HTERT RPE-1 (cell line): ENCODE measurements around the gene GSE1.
"Not testable (repeated sequence)": the region's sequence is repeated elsewhere in the genome, so short reads cannot be mapped to it uniquely, and the experiment has no call there.

Source experiments
- in situ Hi-C: fragments of 300-500 bp; cut with MboI; formaldehyde crosslinking; loops from 4 replicates; pipeline ENCODE4 v1.14.3; 2020; ENCODE audit warnings: low sequenced_read_pairs

Gene GSE1

DNA sequence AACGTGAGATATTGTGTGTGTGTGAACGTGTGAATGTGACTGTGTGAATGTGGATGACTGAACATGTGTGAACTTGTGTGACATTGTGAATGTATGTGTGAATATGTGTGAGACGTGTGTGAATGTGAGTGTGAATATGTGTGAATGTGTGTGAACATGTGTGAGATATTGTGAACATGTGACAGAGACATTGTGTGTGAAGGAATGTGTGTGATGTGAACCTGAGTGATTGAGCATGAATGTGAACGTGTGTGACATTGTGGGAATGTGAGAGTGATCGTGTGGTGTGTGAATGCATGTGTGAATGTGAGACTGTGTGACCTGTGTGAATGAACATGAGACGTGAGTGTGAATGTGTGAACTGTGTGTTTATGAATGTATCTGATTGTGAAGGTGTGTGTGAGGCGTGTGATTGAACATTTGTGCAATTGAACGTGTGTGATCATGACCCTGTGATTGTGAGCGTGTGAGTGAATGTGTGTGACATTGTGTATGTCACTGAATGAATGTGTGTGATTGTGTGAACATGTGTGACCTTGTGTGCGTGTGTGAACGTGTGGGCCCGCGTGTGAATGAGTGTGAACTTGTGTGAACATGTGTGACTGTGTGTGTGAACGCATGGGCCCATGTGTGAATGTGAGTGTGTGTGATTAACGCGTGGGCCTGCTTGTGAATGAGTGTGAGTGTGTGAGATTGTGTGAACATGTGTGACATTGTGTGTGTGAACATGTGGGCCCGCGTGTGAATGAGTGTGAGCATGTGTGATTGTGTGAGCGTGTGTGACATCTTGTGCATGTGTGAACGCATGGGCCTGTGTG, 23.2 kb upstream of the GSE1 start:
- in situ Hi-C loops, result no loop called here

DNA sequence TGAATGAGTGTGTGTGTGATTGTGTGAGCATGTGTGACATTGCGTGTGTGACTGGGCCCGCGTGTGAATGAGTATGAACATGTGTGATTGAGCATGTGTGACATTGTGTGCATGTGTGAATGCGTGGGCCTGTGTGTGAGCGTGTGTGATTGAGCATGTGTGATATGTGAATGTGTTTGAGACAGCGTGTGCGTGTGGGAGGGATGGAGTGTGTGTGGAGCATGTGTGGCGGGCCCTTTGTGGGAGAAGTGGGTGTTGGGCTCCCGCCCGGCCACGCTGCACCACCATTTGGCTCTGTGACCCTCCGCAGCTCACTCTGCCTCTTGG, 22.7 kb upstream of the GSE1 start:
- in situ Hi-C loops, result no loop called here

DNA sequence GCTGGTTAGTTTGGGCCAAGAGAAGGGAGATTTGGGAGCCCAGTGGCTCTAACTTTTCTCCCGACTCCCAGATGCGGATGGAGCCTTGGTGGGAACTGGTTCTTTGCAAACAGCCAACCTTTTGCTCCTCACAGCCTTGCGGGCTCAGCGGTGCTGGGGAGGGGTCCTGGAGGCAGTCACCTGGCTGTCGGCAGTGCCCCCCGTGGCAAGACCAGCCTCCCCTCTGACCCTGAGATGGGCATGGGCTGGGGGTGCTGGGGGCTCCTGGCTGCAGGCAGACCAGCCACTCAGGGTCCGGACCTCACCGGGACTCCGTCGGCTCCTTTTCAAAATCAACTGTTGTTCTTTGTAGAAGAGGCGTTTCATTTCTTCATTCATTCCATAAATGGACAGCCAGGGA, 21.7 kb upstream of the GSE1 start:
- in situ Hi-C loops, result no loop called here

DNA sequence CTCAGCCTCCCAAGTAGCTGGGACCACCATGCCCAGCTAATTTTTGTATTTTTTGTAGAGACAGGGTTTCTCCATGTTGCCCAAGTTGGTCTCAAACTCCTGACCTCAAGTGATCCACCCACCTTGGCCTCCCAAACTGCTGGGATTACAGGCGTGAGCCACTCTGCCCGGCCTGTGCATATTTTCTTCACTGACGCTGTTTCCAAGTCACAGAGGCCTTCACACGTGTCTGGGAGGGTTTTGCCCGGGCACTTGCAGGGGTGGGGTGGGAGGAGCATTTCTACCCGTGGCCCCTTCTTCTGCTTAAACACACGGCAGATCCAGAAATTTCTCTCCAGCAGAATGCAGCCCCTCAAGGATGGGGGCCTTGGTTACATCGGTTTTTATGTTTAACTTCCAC, 20.8 kb upstream of the GSE1 start:
- in situ Hi-C loops, result not testable (repeated sequence)

DNA sequence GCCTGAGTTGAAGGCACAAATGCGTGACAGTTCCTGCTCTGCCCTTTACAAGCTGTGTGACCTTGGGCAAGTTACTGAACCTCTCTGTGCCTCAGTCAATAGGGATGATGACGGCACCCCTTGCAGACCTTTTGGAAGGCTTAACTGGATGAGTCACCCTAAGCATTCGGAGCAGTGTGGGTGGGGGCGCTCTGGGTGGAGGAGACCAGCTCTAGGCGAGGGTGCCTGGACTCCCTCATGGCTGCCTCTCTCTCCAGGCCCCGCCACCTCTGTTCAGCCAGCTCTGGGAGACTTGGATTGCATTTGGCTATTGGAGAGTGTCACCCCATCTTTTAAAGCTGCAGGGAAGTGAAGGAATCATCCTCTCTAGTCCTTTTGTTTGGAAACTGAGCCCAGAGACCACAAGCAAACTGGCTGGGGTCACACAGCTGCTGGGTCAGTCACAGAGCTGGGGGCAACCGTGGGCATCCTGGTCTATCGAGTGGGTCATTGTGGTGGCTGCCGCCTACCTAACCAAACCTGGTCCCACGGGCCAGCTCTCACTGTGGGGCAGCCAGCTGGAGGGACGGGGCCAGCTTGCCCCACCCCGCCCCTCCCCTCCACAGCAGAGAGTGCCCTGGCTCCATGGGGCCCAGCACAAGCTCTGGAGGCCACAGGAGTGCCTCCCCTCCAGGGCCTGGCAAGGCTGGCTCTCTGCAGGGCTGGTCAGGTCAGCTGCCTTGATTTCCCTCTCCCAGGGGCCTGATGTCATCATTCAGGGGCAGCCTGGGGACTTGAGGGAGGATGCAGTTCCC, 20.2 kb upstream of the GSE1 start:
- in situ Hi-C loops, result no loop called here

DNA sequence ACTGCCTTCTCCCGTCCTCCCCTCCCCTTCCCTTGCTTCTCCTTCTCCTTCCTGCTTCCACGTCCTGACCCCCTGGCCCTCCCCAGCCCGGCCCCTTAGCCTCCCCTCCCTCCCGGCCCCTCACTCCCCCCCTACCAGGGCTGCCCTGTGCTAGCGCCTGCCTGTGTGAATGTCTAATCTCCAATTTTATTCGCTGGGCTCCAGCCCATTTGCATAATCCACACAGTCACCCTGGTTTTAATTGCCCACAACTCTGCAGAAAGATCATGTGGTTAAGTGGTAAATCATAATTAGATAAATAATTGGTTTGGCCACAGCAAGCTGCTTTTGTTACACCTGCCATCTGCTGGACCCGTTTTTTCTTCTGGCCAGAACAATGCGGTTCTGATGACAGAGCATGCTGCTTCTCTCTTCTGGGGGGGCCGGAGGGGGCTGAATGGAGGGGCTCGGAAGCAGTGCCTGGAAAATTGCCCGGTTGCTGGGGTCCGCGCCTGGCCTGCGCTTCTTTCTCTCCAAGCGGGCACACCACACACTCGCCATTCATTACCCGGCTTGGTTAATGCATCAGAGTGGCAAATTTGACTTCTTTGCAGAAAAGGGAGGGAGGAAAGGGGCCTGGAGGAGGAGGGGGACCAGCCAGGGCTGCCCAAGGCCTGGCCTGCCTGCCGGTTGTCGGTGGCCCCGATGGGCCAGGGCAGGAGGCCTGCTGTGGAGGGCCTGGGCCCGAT, 19.5 kb upstream of the GSE1 start:
- in situ Hi-C loops, result no loop called here

DNA sequence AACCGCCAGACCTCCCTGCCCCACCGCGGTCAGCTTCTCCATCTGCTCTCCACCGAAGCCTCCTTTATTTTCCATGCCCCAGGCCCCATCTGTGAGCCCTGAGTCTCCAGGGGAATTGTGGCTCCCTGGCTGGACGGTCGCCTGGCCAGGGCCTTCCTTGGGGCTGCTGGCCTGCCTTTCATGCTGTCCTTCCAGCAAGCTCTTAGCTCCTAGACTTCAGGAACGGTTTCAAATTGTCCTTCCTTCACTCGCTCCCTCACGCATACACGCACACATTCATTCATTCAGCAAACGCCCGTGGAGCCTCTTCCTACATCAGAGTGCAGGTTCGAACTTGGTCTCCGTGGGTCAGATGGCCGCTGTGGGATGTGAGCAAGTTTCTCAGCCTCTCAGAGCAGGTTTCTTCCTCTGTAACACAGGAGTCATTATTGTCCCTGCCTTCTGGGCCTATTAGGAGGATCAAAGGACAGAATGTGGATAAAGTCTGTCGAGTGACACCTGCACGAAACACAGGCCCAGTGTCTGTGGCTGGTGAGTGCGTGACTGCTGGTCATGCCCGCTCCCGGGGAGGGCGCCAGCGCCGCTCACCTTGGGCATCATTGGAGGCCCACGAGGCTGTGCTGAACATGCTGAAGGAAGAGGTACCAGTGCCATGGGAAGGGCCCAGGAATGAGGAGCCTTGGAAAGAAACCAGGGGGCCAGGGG, 18.7 kb upstream of the GSE1 start:
- in situ Hi-C loops, result no loop called here

DNA sequence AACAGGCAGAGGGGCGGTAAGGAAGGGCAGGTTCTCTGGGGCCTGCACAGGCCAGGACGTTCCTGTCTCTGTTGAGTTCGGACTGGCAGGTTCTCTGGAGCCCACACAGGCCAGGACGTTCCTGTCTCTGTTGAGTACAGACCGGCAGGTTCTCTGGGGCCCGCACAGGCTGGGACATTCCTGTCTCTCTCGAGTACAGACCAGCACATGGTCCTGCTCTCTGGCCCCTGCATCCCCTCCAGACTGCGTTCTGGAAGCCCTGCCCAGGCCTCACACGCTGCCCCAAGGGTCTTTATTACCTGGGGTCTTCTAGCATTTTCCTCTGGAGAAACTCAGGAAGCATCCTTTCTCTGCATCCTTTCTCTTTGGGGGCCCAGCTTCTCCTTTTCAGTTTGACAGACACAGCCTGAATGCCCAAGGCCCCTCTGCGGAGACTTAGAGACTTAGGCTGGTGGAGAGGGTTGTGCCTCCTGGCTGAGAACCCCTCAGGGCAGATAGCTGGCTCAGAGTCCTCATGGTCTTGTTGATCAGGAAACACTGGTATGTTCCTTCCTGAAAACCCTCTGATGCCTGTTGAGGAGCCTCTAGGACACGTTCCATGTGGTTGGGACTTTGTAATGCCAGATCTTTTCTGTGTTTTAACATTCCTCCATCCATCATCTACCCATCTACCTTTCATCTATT, 18.0 kb upstream of the GSE1 start:
- in situ Hi-C loops, result no loop called here

DNA sequence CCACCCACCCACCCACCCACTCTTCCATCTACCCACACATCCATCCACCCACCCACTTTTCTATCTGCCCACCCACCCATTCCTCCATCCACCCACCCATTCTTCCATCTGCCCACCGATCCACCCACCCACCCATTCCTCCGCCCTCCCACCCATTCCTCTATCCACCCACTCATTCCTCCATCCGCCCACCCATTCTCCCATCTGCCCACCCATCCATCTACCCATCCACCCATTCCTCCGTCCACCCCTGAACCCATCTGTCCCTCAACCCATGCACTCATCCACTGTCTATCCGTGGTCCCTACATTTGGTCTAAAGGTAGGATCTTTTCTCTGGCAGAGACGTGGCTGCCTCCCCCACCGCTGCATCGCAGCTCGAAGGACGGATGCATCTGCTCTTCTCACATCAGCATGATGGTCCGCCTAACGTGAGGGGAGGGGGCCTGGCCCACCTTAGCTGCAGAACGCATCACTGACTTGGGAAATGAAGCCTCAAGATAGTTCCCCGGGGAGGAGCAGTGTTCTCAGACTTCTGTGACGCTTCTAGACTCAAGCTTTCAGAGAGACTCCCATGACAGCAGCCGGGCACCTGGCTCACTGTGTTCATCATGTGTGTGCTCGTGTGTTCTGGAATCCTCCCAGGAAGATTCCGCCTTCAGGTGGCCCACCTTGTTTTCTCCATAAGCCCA, 17.2 kb upstream of the GSE1 start:
- in situ Hi-C loops, result no loop called here

DNA sequence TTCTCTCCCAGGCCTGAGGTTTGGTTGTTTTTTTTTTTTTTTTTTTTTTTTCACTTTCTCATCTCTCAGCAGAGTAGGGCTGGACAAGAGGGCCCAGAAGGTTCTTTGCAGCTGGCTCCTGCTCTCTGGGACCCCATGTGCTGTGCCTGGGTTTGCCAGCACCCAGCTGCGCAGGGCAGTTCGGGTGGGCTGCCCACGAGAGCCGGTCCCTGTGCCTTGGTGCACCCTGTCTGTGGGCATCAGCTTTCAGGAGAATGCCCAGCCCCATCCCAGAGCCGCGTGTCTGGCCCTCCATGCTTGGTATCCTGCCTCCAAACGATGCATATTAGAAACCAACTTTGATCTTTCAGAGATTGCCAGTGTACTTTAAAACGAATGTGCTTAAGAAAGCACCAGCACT, 15.0 kb upstream of the GSE1 start:
- in situ Hi-C loops, result no loop called here

DNA sequence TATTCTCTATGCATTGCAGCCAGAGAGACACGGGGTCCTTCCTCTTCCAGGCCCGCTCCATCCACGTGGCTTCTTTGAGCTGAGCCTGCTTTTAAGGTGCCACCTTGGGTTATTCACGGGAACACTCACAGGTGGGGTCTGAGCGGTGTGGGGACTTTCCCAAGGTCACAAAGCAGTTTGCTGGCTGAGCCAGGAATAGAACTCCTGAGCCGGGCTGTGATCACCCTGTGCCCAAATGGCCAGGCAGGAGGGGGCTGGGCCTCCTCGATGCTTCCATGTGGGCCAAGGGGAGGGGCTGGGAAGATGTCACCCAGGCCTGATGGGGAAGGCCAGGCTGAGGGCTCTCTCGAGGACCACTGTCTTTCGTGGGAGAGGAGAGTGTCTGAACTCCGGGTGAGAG, 13.0 kb upstream of the GSE1 start:
- in situ Hi-C loops, result no loop called here

DNA sequence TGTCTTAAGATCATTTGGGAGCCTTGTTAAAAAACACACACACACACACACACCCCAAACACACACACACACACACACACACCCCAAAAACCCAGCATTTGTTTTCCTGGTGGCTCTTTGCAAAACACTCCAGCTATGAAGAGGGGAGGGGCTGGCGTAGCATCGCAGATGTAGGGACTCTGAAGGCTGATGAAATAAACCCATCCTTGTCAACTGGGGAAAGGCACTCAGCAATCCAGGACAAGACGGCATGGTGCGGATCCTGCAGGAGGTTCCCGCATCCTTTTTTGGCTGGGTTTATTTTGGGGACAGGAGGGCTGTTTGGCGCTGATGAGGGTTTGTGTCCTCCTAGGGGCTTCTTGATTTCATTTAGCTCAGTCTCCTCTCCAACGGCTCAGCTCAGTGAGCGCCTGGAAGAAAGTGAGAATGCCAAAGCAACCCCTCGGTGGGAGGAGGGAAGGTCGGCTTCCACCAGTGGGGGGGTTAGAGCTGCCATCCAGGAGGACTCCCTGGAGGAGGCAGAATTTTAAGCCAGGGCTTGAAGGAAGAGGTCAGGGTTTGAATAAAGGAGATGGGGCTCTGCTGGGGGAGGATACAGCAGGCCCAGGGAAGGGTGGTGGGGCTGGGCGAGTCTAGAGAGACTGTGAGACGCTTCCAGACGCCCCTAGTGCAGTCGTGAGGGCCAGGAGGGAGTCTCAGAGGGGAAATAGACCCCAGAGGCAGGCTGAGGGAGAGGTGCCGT, 12.4 kb upstream of the GSE1 start:
- in situ Hi-C loops, result no loop called here

DNA sequence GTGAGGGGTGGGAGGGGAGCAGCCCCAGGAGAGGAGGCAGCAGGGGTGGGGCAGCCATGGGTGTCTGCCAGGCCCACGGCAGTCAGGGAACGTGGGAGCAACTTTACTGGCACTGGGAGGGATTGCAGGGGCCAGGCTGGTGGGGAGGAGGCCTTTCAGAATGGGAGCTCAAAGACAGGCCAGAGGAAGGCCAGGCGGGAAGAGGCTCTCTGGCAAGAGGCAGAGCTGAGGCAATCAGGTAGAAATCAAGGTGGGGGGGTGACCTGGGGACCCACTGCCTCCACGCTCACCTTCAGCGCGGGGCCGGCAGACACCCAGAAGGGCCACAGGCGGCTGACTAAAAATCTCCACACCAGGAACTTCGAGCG, 11.9 kb upstream of the GSE1 start:
- in situ Hi-C loops, result no loop called here

DNA sequence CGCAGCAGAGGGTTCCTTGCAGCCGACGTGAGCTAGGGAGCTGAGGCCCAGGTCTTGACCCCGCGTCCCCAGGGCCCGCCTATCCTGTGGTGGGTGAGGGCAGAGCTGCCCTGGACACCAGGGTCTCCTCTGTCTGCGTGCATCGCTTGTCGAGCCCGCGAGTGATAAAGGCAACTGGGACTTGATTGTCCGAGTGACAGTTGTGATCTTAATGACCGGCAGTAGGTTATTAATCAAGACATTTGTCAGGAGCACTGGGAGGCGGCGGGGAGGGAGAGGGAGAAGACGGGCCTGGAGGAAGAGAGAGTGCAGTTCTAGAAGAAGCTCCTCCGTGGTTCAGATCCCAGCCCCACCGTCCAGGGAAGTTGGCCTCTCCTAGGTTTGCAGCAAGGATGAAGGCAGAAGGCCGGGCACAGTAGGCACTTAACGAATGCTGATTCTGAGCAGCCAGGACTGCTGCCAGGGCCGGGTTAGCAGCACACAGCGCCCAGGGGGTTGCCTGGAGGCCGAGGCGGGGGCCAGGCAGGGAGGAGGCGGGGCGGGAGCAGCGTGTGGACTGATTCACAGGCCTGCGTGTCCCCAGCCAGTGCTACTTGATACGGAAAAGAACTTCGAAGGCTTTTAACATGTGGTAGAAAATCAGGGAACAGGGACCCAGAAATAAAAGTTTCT, 11.3 kb upstream of the GSE1 start:
- in situ Hi-C loops, result no loop called here

DNA sequence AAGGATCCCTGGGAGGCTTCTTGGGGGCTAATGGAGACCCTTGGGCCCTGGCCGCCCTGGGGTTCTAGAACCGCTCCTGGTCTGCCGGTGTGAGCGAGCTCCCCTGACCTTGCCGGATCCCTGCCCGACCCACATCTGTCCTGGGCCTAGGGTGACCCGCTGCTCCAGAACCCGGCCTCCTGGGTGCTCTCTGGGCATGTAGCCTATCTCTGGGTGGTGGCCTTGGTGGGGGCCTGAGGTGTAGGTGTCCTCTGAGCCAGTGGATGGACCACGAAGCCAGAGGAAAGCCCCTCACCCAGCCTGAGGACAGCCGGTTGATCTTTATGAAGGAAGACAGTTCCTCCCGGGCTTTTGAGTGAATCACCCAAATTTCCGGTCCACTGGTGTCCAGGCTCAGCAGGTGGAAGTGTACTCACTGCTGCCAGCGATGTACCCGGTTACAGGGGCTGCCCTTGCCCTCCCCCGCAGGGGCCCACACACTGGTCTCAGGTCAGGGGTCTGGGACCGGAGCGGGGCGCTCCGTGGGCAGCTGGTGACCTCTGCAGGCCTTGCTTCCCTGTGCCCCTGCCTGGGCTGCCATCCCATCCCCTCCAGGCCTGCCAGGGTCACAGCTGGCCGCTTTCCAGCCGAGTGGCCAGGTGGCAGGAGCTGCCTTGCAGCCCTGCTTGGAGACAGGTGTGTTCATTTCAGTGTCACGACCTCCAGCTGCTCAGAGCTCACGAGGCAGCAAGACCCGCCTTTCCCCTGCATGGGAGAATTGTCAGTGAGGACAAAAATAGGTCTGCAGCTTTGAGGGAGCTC, 10.5 kb upstream of the GSE1 start:
- in situ Hi-C loops, result no loop called here

DNA sequence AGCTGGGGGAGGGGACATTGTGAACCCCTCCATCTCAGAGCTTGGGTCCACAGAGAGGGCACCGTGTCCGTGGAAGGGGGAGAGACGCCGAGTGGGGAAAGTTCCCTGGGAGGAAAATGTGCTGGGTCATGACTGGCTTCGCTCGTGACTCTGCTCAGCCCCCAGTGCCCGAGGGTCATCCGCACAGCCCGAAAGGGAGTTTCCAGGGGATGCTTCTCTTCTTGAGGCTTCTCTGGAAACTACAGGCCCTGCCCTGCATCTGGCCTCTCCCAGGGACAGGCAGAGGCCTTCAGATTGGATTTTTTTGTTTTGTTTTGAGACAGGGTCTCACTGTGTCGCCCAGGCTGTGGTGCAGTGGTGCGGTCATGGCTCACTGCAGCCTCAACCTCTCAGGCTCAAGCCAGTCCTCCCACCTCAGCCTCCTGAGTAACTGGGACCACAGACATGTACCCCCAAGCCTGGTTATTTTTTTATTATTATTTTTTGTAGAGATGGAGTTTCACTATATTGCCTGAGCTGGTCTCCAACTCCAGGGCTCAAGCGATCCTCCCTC, 9.8 kb upstream of the GSE1 start:
- in situ Hi-C loops, result no loop called here

DNA sequence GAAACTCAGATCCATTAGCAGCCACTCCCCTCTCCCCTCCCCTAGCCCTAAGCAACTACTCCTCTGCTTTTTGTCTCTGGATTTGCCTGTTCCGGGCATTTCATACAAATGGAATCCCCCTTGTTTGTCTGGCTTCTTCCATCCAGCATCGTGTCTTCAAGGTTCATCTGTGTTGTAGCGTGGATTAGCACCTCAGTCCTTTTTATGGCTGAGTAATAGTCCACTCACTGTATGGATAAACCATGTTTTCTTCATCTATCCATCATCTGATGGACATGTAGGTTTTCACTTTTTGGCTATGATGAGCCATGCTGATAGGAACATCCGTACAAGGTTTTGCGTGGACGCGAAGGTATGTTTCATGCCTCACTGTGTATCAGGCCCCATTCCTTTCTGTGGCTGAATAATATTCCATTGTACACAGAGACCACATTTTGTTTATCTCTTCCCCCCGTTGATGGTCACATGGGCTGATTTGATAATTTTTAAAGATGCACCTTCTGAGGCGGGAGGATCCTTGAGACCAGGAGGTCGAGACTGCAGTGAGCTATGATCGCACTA, 8.9 kb upstream of the GSE1 start:
- in situ Hi-C loops, result no loop called here
